ENCODE results near the gene PDLIM5.
"Not testable (repeated sequence)": the region's sequence is repeated elsewhere in the genome, so short reads cannot be mapped to it uniquely, and the experiment has no call there.

The PDLIM5 gene

GRCh38 chr4:94497690-94498089 lies 45.9 kb downstream of the PDLIM5 start:
- no peaks in the 10 kb centered on the region for H3K4me1 ChIP-seq (ENCODE audit: insufficient read depth, low read length)
- H3K4me3 ChIP-seq (ENCODE audit: low read length) = no peak overlapping the region
- no peaks in the 10 kb centered on the region for H3K27me3 ChIP-seq (ENCODE audit: insufficient read depth, low read length)
- no peaks in the 10 kb centered on the region for H3K36me3 ChIP-seq (ENCODE audit: insufficient read depth, low read length)
- 91% methylated on average over 2 of the region's 2 CpGs for WGBS
- H3K9ac ChIP-seq (ENCODE audit: low read depth, low read length) = no peak overlapping the region
- H3K9me3 ChIP-seq (ENCODE audit: insufficient read depth, low read depth, low read length) = peaks cover 9% of the 10 kb centered on the region; the same call in 1 of the 2 replicates
- no peak overlapping the region for H3K27ac ChIP-seq (ENCODE audit: low read depth, low read length)

GRCh38 chr4:94498502-94498901 lies 46.8 kb downstream of the PDLIM5 start:
- H3K9ac ChIP-seq (ENCODE audit: low read depth, low read length) = no peak overlapping the region
- H3K9me3 ChIP-seq (ENCODE audit: insufficient read depth, low read depth, low read length) = peaks cover 9% of the 10 kb centered on the region; the same call in 1 of the 2 replicates
- H3K36me3 ChIP-seq (ENCODE audit: insufficient read depth, low read length) = no peaks in the 10 kb centered on the region
- H3K4me1 ChIP-seq (ENCODE audit: insufficient read depth, low read length) = no peaks in the 10 kb centered on the region
- H3K4me3 ChIP-seq (ENCODE audit: low read length) = no peak overlapping the region
- WGBS = 100% methylated on average over 1 of the region's 1 CpG
- H3K27me3 ChIP-seq (ENCODE audit: insufficient read depth, low read length) = no peaks in the 10 kb centered on the region
- H3K27ac ChIP-seq (ENCODE audit: low read depth, low read length) = no peak overlapping the region

GRCh38 chr4:94500685-94501084 lies 48.9 kb downstream of the PDLIM5 start:
- Histone ChIP-seq H3K4me1 (ENCODE audit: insufficient read depth, low read length) (no peaks in the 10 kb centered on the region), H3K27me3 (ENCODE audit: insufficient read depth, low read length) (no peaks in the 10 kb centered on the region), H3K9me3 (ENCODE audit: insufficient read depth, low read depth, low read length) (peaks cover 9% of the 10 kb centered on the region; the same call in 1 of the 2 replicates), H3K4me3 (ENCODE audit: low read length) (no peak overlapping the region), H3K36me3 (ENCODE audit: insufficient read depth, low read length) (no peaks in the 10 kb centered on the region), H3K27ac (ENCODE audit: low read depth, low read length) (no peak overlapping the region), H3K9ac (ENCODE audit: low read depth, low read length) (no peak overlapping the region)
- 92% methylated on average over 2 of the region's 3 CpGs for WGBS

- Histone ChIP-seq H3K27me3 (ENCODE audit: insufficient read depth, low read length) (no peaks in the 10 kb centered on the region), H3K4me1 (ENCODE audit: insufficient read depth, low read length) (peaks cover 7% of the 10 kb centered on the region; the same call in 1 of the 2 replicates), H3K9me3 (ENCODE audit: insufficient read depth, low read depth, low read length) (peaks cover 7% of the 10 kb centered on the region; the same call in 1 of the 2 replicates), H3K9ac (ENCODE audit: low read depth, low read length) (no peak overlapping the region), H3K36me3 (ENCODE audit: insufficient read depth, low read length) (no peaks in the 10 kb centered on the region), H3K4me3 (ENCODE audit: low read length) (no peak overlapping the region), H3K27ac (ENCODE audit: low read depth, low read length) (no peak overlapping the region)
- WGBS = 96% methylated on average over 4 of the region's 4 CpGs
Measured at GRCh38 chr4:94504545-94504944, 52.8 kb downstream of the PDLIM5 start.

- no peaks in the 10 kb centered on the region for H3K36me3 ChIP-seq (ENCODE audit: insufficient read depth, low read length)
- peaks cover 7% of the 10 kb centered on the region; the same call in 1 of the 2 replicates for H3K4me1 ChIP-seq (ENCODE audit: insufficient read depth, low read length)
- no peaks in the 10 kb centered on the region for H3K27me3 ChIP-seq (ENCODE audit: insufficient read depth, low read length)
- no peak overlapping the region for H3K4me3 ChIP-seq (ENCODE audit: low read length)
- no peaks in the 10 kb centered on the region for H3K9me3 ChIP-seq (ENCODE audit: insufficient read depth, low read depth, low read length)
- no peak overlapping the region for H3K27ac ChIP-seq (ENCODE audit: low read depth, low read length)
- 92% methylated on average over 6 of the region's 7 CpGs for WGBS
- H3K9ac ChIP-seq (ENCODE audit: low read depth, low read length) = no peak overlapping the region
Measured at GRCh38 chr4:94506822-94507221, 55.1 kb downstream of the PDLIM5 start.

GRCh38 chr4:94507281-94507680 lies 55.5 kb downstream of the PDLIM5 start:
- no peak overlapping the region for H3K9ac ChIP-seq (ENCODE audit: low read depth, low read length)
- peaks cover 7% of the 10 kb centered on the region; the same call in 1 of the 2 replicates for H3K4me1 ChIP-seq (ENCODE audit: insufficient read depth, low read length)
- H3K27me3 ChIP-seq (ENCODE audit: insufficient read depth, low read length) = no peaks in the 10 kb centered on the region
- H3K27ac ChIP-seq (ENCODE audit: low read depth, low read length) = no peak overlapping the region; the same call in 1 of the 2 replicates
- H3K9me3 ChIP-seq (ENCODE audit: insufficient read depth, low read depth, low read length) = no peaks in the 10 kb centered on the region
- H3K36me3 ChIP-seq (ENCODE audit: insufficient read depth, low read length) = no peaks in the 10 kb centered on the region
- 94% methylated on average over 2 of the region's 2 CpGs for WGBS
- H3K4me3 ChIP-seq (ENCODE audit: low read length) = no peak overlapping the region

GRCh38 chr4:94507708-94508107 lies 56.0 kb downstream of the PDLIM5 start:
- Histone ChIP-seq H3K36me3 (ENCODE audit: insufficient read depth, low read length) (no peaks in the 10 kb centered on the region), H3K27me3 (ENCODE audit: insufficient read depth, low read length) (no peaks in the 10 kb centered on the region), H3K4me3 (ENCODE audit: low read length) (no peak overlapping the region), H3K9me3 (ENCODE audit: insufficient read depth, low read depth, low read length) (no peaks in the 10 kb centered on the region), H3K4me1 (ENCODE audit: insufficient read depth, low read length) (peaks cover 7% of the 10 kb centered on the region; the same call in 1 of the 2 replicates), H3K27ac (ENCODE audit: low read depth, low read length) (no peak overlapping the region; the same call in 1 of the 2 replicates), H3K9ac (ENCODE audit: low read depth, low read length) (no peak overlapping the region)
- WGBS = 75% methylated on average over 1 of the region's 1 CpG

GRCh38 chr4:94508296-94508695 lies 56.6 kb downstream of the PDLIM5 start:
- Histone ChIP-seq H3K36me3 (ENCODE audit: insufficient read depth, low read length) (no peaks in the 10 kb centered on the region), H3K4me1 (ENCODE audit: insufficient read depth, low read length) (peaks cover 7% of the 10 kb centered on the region; the same call in 1 of the 2 replicates), H3K9ac (ENCODE audit: low read depth, low read length) (no peak overlapping the region), H3K4me3 (ENCODE audit: low read length) (no peak overlapping the region), H3K27ac (ENCODE audit: low read depth, low read length) (no peak overlapping the region), H3K9me3 (ENCODE audit: insufficient read depth, low read depth, low read length) (no peaks in the 10 kb centered on the region), H3K27me3 (ENCODE audit: insufficient read depth, low read length) (no peaks in the 10 kb centered on the region)
- WGBS = 94% methylated on average over 1 of the region's 1 CpG

- no peak overlapping the region for H3K4me3 ChIP-seq (ENCODE audit: low read length)
- H3K36me3 ChIP-seq (ENCODE audit: insufficient read depth, low read length) = no peaks in the 10 kb centered on the region
- peaks cover 7% of the 10 kb centered on the region; the same call in 1 of the 2 replicates for H3K4me1 ChIP-seq (ENCODE audit: insufficient read depth, low read length)
- no peaks in the 10 kb centered on the region for H3K27me3 ChIP-seq (ENCODE audit: insufficient read depth, low read length)
- no peak overlapping the region for H3K9ac ChIP-seq (ENCODE audit: low read depth, low read length)
- no peak overlapping the region for H3K27ac ChIP-seq (ENCODE audit: low read depth, low read length)
- WGBS = 100% methylated on average over 1 of the region's 1 CpG
- H3K9me3 ChIP-seq (ENCODE audit: insufficient read depth, low read depth, low read length) = no peaks in the 10 kb centered on the region
Measured at GRCh38 chr4:94508806-94509205, 57.1 kb downstream of the PDLIM5 start.

GRCh38 chr4:94511591-94511990 lies 59.8 kb downstream of the PDLIM5 start:
- H3K9me3 ChIP-seq (ENCODE audit: insufficient read depth, low read depth, low read length) = no peaks in the 10 kb centered on the region
- H3K4me3 ChIP-seq (ENCODE audit: low read length) = no peak overlapping the region
- no peaks in the 10 kb centered on the region for H3K27me3 ChIP-seq (ENCODE audit: insufficient read depth, low read length)
- no peak overlapping the region for H3K9ac ChIP-seq (ENCODE audit: low read depth, low read length)
- no peak overlapping the region for H3K27ac ChIP-seq (ENCODE audit: low read depth, low read length)
- 100% methylated on average over 1 of the region's 1 CpG for WGBS
- peaks cover 7% of the 10 kb centered on the region; the same call in 1 of the 2 replicates for H3K4me1 ChIP-seq (ENCODE audit: insufficient read depth, low read length)
- H3K36me3 ChIP-seq (ENCODE audit: insufficient read depth, low read length) = no peaks in the 10 kb centered on the region

- H3K36me3 ChIP-seq (ENCODE audit: insufficient read depth, low read length); H3K4me3 ChIP-seq (ENCODE audit: low read length); H3K9me3 ChIP-seq (ENCODE audit: insufficient read depth, low read depth, low read length); H3K27me3 ChIP-seq (ENCODE audit: insufficient read depth, low read length); H3K9ac ChIP-seq (ENCODE audit: low read depth, low read length); H3K27ac ChIP-seq (ENCODE audit: low read depth, low read length); H3K4me1 ChIP-seq (ENCODE audit: insufficient read depth, low read length): not testable (repeated sequence)
- 81% methylated on average over 1 of the region's 2 CpGs for WGBS
Measured at GRCh38 chr4:94513532-94513931, 61.8 kb downstream of the PDLIM5 start.

GRCh38 chr4:94515365-94515764 lies 63.6 kb downstream of the PDLIM5 start:
- H3K4me1 ChIP-seq (ENCODE audit: insufficient read depth, low read length) = 0 out of 2 replicates have a peak, but pooled peaks cover 6% of the 10 kb centered on the region
- H3K9me3 ChIP-seq (ENCODE audit: insufficient read depth, low read depth, low read length) = no peaks in the 10 kb centered on the region
- no peak overlapping the region for H3K9ac ChIP-seq (ENCODE audit: low read depth, low read length)
- no peaks in the 10 kb centered on the region for H3K36me3 ChIP-seq (ENCODE audit: insufficient read depth, low read length)
- 91% methylated on average over 4 of the region's 4 CpGs for WGBS
- no peaks in the 10 kb centered on the region for H3K27me3 ChIP-seq (ENCODE audit: insufficient read depth, low read length)
- no peak overlapping the region for H3K4me3 ChIP-seq (ENCODE audit: low read length)
- no peak overlapping the region for H3K27ac ChIP-seq (ENCODE audit: low read depth, low read length)

All from HUES64 (cell line).